ENCODE measurements around the gene NRG3. TPM values are rescaled to one million over a fixed set of nuclear protein-coding genes. Genes with fewer than 3 reads are reported as not detected.

Gene NRG3
- total and polyA plus RNA-seq, 2 of the 8 experiments (the other 6 are each of a cell fraction or from before 2014, with no cell fraction given): 4.2 to 5.0 TPM

DNA sequence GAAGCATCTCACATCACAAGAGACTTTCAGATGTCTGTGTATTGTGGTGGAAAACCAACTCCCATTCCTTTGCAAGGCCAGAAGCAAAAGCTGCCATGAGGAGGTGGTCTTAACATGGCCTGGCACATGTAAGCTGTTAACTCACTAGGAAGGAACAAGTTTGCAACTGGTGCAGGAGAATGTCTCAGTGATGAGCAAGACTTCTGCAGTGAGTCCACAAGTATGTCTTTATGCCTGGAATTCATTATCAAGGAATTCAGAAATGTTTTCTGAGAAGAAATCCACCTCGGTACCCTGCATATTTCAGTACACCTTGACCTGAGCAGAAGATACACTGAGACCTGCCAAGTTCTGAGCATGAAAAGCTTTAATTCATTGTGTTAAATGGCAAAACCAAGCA lies 1033.1 kb downstream of the NRG3 start:
- 93% methylated on average over 1 of the region's 1 CpG; no CpG with 5 or more reads in 1 of the 2 experiments for WGBS, 2 experiments (ENCODE audit: extremely low coverage in 1 of 2, insufficient coverage in 1 of 2, insufficient read length in 1 of 2, insufficient replicate concordance in 2 of 2, low coverage in 1 of 2, low lambda C conversion rate in 2 of 2, missing lambda C conversion rate in 1 of 2)
- Histone ChIP-seq H3K9ac (replicated peaks in 1 of 4; ENCODE audit: extremely low read depth in 1 of 4, low read depth in 3 of 4, low read length in 3 of 4) (no peak overlapping the region), H3K9me3 (ENCODE audit: insufficient read depth in 2 of 2, low read depth in 1 of 2, low read length in 1 of 2) (no peaks in the 10 kb centered on the region), H3K56ac (replicated peaks; ENCODE audit: insufficient read length, low read depth, low read length) (no peak overlapping the region), H2AK5ac (ENCODE audit: low read depth, low read length) (no peak overlapping the region), H4K91ac (replicated peaks; ENCODE audit: insufficient read length, low read length) (no peak overlapping the region), H3K79me2 (ENCODE audit: control insufficient read depth in 1 of 2, insufficient read depth in 2 of 2, low read length in 2 of 2) (no peaks in the 10 kb centered on the region), H3K14ac (ENCODE audit: insufficient read length) (no peak overlapping the region), H3K4me2 (ENCODE audit: insufficient read depth in 1 of 2, low read depth in 2 of 2, low read length in 2 of 2) (no peak overlapping the region), H4K5ac (ENCODE audit: insufficient read length, low read depth, low read length) (no peak overlapping the region), H4K20me1 (replicated peaks in 1 of 2; ENCODE audit: control insufficient read depth in 1 of 2, insufficient read depth in 2 of 2, low read length in 2 of 2) (no peaks in the 10 kb centered on the region), H3K4ac (replicated peaks; ENCODE audit: insufficient read length, low read depth, low read length) (no peak overlapping the region), H3K27ac (ENCODE audit: low read depth, low read length) (no peak overlapping the region), H3K23ac (ENCODE audit: insufficient read length) (no peak overlapping the region), H3K36me3 (ENCODE audit: control insufficient read depth in 2 of 4, insufficient read depth in 4 of 4, low read length in 3 of 4) (no peaks in the 10 kb centered on the region), H3K18ac (ENCODE audit: extremely low read depth, low read length) (no peak overlapping the region), H3K23me2 (ENCODE audit: low read depth, low read length) (no peaks in the 10 kb centered on the region), H3K4me1 (replicated peaks in 1 of 4; ENCODE audit: control insufficient read depth in 3 of 4, insufficient read depth in 4 of 4, low read length in 3 of 4) (no peaks in the 10 kb centered on the region), H4K8ac (ENCODE audit: extremely low read depth, insufficient read depth, low read length) (no peak overlapping the region), H2BK12ac (ENCODE audit: low read depth, low read length) (no peak overlapping the region), H2AFZ (ENCODE audit: low read length) (no peak overlapping the region), H2BK120ac (replicated peaks; ENCODE audit: low read depth, low read length) (no peak overlapping the region), H3K27me3 (replicated peaks in 1 of 4; ENCODE audit: control insufficient read depth in 3 of 4, extremely low read depth in 1 of 4, insufficient read depth in 3 of 4, low read length in 3 of 4) (no peaks in the 10 kb centered on the region), H3K4me3 (ENCODE audit: extremely low read depth in 1 of 4, insufficient read depth in 2 of 4, low read depth in 3 of 4, low read length in 4 of 4) (no peak overlapping the region), H2BK15ac (ENCODE audit: low read length) (no peak overlapping the region), H3K79me1 (ENCODE audit: low read depth, low read length) (no peaks in the 10 kb centered on the region), H2BK20ac (ENCODE audit: low read length) (no peak overlapping the region), H2BK5ac (ENCODE audit: low read depth, low read length) (no peak overlapping the region)
- no peak for DNase-seq (ENCODE audit: low read depth in 1 of 2, low spot score in 2 of 2)
- FAIRE-seq: no peak
- CTCF ChIA-PET (ENCODE audit: partially characterized antibody): interaction anchor here (0.6 to 1.2 kb wide), 2 partner anchors 25 to 1104 kb away, joined by 3 read pairs; no protein-coding TSS in a partner anchor
- POLR2A ChIA-PET (ENCODE audit: partially characterized antibody): no interaction called here
- TF ChIP-seq BRCA1 (IDR thresholded peaks at IDR 0.05; ENCODE audit: low read depth, low read length): no peak
- TF ChIP-seq EZH2 (IDR thresholded peaks at IDR 0.05; ENCODE audit: low read depth, low read length, severe bottlenecking): no peak
